ENCODE results near the gene PACS2. TPM values are rescaled to one million over a fixed set of nuclear protein-coding genes. Genes with fewer than 3 reads are reported as not detected.

The PACS2 gene
- total RNA-seq, 2 experiments from 2014 or later: 26.7 to 30.4 TPM

GRCh38 chr14:105425823-105426247 lies 111.3 kb downstream of the PACS2 start:
- no peak for TF ChIP-seq CTCF (IDR thresholded peaks at IDR 0.05)
- CTCF ChIA-PET: no interaction called here
- Mint-ChIP-seq H3K27me3 (no peaks in the 10 kb centered on the region), H3K27ac (no peak overlapping the region), H3K36me3 (ENCODE audit: low read depth) (peaks cover 67% of the 10 kb centered on the region), H3K9me3 (no peaks in the 10 kb centered on the region), H3K4me1 (ENCODE audit: low read depth) (peaks cover 26% of the 10 kb centered on the region), H3K4me3 (no peak overlapping the region)
- ATAC-seq: no peak
- no peak for DNase-seq
- POLR2A ChIA-PET: no interaction called here
- intact Hi-C loops (cut with micrococcal nuclease): no loop called here

- Mint-ChIP-seq H3K4me3 (no peak overlapping the region), H3K27ac (no peak overlapping the region), H3K4me1 (ENCODE audit: low read depth) (peaks cover 25% of the 10 kb centered on the region), H3K9me3 (no peaks in the 10 kb centered on the region), H3K27me3 (no peaks in the 10 kb centered on the region), H3K36me3 (ENCODE audit: low read depth) (peaks cover 70% of the 10 kb centered on the region)
- TF ChIP-seq CTCF (IDR thresholded peaks at IDR 0.05): no peak
- intact Hi-C loops (cut with micrococcal nuclease): no loop called here
- CTCF ChIA-PET: interaction anchor here (1.4 kb wide), 1 partner anchor 54 kb away, joined by 3 read pairs; no protein-coding TSS in a partner anchor
- POLR2A ChIA-PET: no interaction called here
- ATAC-seq (no peak), DNase-seq (no peak)
These were observed 112.0 kb downstream of the PACS2 start for GRCh38 chr14:105426416-105427130.

DNA sequence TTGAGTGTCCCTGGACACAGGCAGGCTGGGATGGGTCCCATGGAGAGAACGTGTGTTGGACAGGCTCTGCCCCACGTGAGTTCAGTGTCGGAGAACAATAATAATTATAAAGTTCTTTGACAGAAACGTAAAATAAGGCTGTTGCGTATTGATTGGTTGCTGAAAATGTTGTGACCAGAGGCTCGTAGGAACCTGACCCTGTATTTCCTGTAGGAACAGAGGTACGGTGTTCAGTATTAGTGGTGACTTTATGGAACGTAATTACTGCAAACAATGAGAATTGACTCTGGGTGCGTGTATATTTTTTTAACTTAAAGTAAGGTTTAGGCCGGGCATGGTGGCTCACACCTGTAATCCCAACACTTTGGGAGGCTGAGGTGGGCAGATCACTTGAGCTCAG lies 112.9 kb downstream of the PACS2 start:
- Mint-ChIP-seq H3K27ac (no peak overlapping the region), H3K9me3 (no peaks in the 10 kb centered on the region), H3K27me3 (no peaks in the 10 kb centered on the region), H3K4me1 (ENCODE audit: low read depth) (peaks cover 17% of the 10 kb centered on the region), H3K36me3 (ENCODE audit: low read depth) (peaks cover 64% of the 10 kb centered on the region), H3K4me3 (no peak overlapping the region)
- ChIA-PET CTCF (interaction anchor here (1.4 kb wide), 1 partner anchor 53 kb away, joined by 3 read pairs; no protein-coding TSS in a partner anchor), POLR2A (no interaction called here)
- ATAC-seq (no peak), DNase-seq (no peak)
- TF ChIP-seq CTCF (IDR thresholded peaks at IDR 0.05): no peak
- intact Hi-C loops (cut with micrococcal nuclease): no loop called here

DNA sequence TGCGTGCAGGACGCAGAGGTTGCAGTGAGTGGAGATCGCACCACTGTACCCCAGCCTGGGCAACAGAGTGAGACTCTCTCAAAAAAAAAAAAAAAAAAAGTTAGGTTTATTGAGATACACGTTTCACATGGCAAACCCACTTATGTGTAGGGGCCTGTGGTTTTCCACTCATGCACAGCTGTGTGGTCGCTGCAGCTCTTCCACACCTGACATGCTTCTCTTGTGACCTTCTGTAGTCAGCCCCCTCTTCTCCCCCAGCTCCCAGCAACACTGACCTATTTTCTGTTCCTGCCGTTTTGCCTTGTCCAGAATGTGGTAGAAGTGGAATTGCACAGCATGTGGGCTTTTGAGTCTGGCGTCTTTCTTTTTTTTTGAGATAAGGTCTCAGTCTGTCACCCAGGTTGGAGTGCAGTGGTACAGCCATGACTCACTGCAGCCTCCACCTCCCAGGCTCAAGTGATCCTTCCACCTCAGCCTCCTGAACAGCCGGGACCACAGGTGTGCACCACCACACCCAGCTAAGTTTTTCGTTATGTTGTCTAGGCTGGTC lies 113.5 kb downstream of the PACS2 start:
- peaks cover 11% of the 10 kb centered on the region for H3K4me1 Mint-ChIP-seq (ENCODE audit: low read depth)
- no peak overlapping the region for H3K4me3 Mint-ChIP-seq
- no peaks in the 10 kb centered on the region for H3K9me3 Mint-ChIP-seq
- DNase-seq (no peak), ATAC-seq (no peak)
- no peaks in the 10 kb centered on the region for H3K27me3 Mint-ChIP-seq
- H3K36me3 Mint-ChIP-seq (ENCODE audit: low read depth): peaks cover 58% of the 10 kb centered on the region
- H3K27ac Mint-ChIP-seq: peak overlapping the region; percentile 8
- ChIA-PET CTCF (interaction anchor here (1.4 to 1.6 kb wide), 2 partner anchors 53 to 224 kb away, joined by 3 read pairs; no protein-coding TSS in a partner anchor), POLR2A (no interaction called here)
- TF ChIP-seq CTCF (IDR thresholded peaks at IDR 0.05): no peak
- intact Hi-C loops (cut with micrococcal nuclease): no loop called here

GRCh38 chr14:105430042-105430441 lies 115.5 kb downstream of the PACS2 start:
- H3K36me3 Mint-ChIP-seq (ENCODE audit: low read depth): peaks cover 53% of the 10 kb centered on the region
- intact Hi-C loops (cut with micrococcal nuclease): no loop called here
- DNase-seq (no peak), ATAC-seq (no peak)
- TF ChIP-seq CTCF (IDR thresholded peaks at IDR 0.05): no peak
- H3K4me3 Mint-ChIP-seq: no peak overlapping the region
- H3K27me3 Mint-ChIP-seq: no peaks in the 10 kb centered on the region
- POLR2A ChIA-PET: no interaction called here
- H3K9me3 Mint-ChIP-seq: no peaks in the 10 kb centered on the region
- H3K27ac Mint-ChIP-seq: no peak overlapping the region
- CTCF ChIA-PET: interaction anchor here (1.1 kb wide), 2 partner anchors 50 to 60 kb away, joined by 3 read pairs; no protein-coding TSS in a partner anchor
- peaks cover 8% of the 10 kb centered on the region for H3K4me1 Mint-ChIP-seq (ENCODE audit: low read depth)

Measured in activated CD8-positive, alpha-beta T cell treated with anti-CD3 and anti-CD28 coated beads for 36 hours (primary cell).